PFSK-1 (cell line): ENCODE measurements around the gene RLBP1.

ENCODE experiments used
- POLR2AphosphoS5 ChIP-seq: IDR thresholded peaks from 2 replicates; pipeline ENCODE4 v1.6.1; 2012; ENCODE audit warnings: low read depth, mild to moderate bottlenecking, control low read depth, low read length, moderate library complexity
- TAF1 ChIP-seq: IDR thresholded peaks from 2 replicates; pipeline ENCODE4 v1.6.1; 2012; ENCODE audit warnings: low read length, control low read depth, borderline replicate concordance; ENCODE audit not compliant: insufficient read depth
- TF ChIP-seq, protein P1 (sequence below), 2 experiments: IDR thresholded peaks; 2 replicates each; pipeline versions ENCODE4 v1.6.1 to v1.8.0; 2011 to 2012; ENCODE audit warnings: low read depth in 2 of 2, low read length in 2 of 2, control low read depth in 1 of 2, inconsistent platforms in 1 of 2, mild to moderate bottlenecking in 1 of 2, moderate library complexity in 1 of 2; ENCODE audit not compliant: insufficient read depth in 1 of 2

DNA sequence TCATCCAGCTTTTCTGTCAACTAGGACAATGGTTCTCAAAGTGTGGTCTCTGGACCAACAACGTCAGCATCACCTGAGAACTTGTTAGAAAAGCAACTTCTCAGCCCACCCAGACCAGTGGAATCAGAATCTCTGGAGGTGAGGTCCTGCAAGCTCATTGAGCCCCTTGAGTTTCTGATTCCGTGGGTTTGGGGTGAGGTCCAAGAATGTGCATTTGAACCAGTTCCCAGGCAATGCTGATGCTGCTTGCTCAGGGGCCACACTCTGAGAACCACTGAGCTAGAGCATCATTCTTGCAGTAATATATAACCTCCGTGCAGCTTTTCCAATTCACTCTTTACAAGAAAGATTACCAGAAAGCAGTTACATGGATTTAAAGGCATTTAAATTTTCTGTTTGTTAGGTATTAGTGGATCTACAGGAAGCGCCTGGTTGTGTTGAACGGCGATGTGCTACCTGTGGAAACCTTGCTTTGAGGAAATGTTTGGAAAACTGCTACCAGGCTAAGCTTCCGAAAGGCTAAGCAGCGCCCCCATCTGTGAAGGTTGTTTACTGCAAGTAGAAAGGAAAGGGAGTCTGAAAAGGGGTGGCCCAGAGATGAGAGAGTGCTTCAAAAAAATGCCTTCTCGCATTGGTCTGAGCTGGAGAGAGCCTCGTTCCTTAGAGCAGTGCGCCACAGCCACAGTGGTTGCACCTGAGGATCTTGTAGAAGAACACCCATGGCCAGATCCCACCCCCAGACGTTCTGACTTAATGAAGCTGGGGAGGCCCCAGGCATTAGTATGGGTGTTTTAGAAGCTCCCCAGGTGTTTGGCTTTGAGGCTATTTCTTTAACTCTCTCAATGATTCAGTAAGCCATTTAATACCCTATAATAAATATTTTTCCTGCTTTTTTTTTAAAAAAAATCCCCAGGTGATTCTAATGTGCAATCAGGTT lies 50.0 kb downstream of the RLBP1 start:
- TF ChIP-seq TAF1: no peak
- TF ChIP-seq POLR2AphosphoS5: no peak
- TF ChIP-seq, protein P1, sequence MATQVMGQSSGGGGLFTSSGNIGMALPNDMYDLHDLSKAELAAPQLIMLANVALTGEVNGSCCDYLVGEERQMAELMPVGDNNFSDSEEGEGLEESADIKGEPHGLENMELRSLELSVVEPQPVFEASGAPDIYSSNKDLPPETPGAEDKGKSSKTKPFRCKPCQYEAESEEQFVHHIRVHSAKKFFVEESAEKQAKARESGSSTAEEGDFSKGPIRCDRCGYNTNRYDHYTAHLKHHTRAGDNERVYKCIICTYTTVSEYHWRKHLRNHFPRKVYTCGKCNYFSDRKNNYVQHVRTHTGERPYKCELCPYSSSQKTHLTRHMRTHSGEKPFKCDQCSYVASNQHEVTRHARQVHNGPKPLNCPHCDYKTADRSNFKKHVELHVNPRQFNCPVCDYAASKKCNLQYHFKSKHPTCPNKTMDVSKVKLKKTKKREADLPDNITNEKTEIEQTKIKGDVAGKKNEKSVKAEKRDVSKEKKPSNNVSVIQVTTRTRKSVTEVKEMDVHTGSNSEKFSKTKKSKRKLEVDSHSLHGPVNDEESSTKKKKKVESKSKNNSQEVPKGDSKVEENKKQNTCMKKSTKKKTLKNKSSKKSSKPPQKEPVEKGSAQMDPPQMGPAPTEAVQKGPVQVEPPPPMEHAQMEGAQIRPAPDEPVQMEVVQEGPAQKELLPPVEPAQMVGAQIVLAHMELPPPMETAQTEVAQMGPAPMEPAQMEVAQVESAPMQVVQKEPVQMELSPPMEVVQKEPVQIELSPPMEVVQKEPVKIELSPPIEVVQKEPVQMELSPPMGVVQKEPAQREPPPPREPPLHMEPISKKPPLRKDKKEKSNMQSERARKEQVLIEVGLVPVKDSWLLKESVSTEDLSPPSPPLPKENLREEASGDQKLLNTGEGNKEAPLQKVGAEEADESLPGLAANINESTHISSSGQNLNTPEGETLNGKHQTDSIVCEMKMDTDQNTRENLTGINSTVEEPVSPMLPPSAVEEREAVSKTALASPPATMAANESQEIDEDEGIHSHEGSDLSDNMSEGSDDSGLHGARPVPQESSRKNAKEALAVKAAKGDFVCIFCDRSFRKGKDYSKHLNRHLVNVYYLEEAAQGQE (IDR thresholded peaks at IDR 0.05; ENCODE audit: insufficient read depth in 1 of 2, low read depth in 2 of 2, low read length in 2 of 2): no peak
